OCI-LY3 (cell line): Measurements from ENCODE around the gene TANGO2.

Experiments used
- H2AFZ ChIP-seq: fragments of 200-600, 300-600 bp; shearing (Covaris generic); 2 replicates; pipeline ENCODE4 v1.6.0; 2014; ENCODE audit warnings: antibody characterized with exemption, low read depth, low read length
- H3K27ac ChIP-seq: fragments of 200-600, 300-600 bp; sonication (generic); 2 replicates; pipeline ENCODE4 v1.5.1; 2014; ENCODE audit warnings: mild to moderate bottlenecking, low read length, moderate library complexity, mixed read lengths
- H3K27me3 ChIP-seq: fragments of 200-600, 300-600 bp; sonication (generic); 2 replicates; pipeline ENCODE4 v1.6.1; 2014; ENCODE audit warnings: low read depth, low read length, mixed read lengths
- H3K36me3 ChIP-seq: fragments of 200-600, 300-600 bp; sonication (generic); replicated peaks from 2 replicates; pipeline ENCODE3; 2014; ENCODE audit warnings: low read depth, low read length, mixed read lengths
- H3K4me1 ChIP-seq: fragments of 300-600, 200-600 bp; sonication (generic); 2 replicates; pipeline ENCODE4 v1.6.1; 2014; ENCODE audit warnings: low read length, mixed read lengths
- H3K4me2 ChIP-seq: fragments of 200-600, 300-600 bp; sonication (generic); 2 replicates; pipeline ENCODE4 v1.6.1; 2014; ENCODE audit warnings: low read length, mixed read lengths
- H3K4me3 ChIP-seq: fragments of 300-600, 200-600 bp; sonication (generic); 2 replicates; pipeline ENCODE4 v1.5.1; 2014; ENCODE audit warnings: antibody characterized with exemption, mild to moderate bottlenecking, low read length, moderate library complexity
- H3K79me2 ChIP-seq: fragments of 300-600, 200-600 bp; shearing (Covaris generic); 2 replicates; pipeline ENCODE4 v1.6.1; 2014; ENCODE audit warnings: mild to moderate bottlenecking, low read length, mixed read lengths
- H3K9ac ChIP-seq: fragments of 300-600, 200-600 bp; shearing (Covaris generic); 2 replicates; pipeline ENCODE4 v1.6.0; 2014; ENCODE audit warnings: mild to moderate bottlenecking, low read length, moderate library complexity
- H3K9me3 ChIP-seq: fragments of 200-600, 300-600 bp; shearing (Covaris generic); 2 replicates; pipeline ENCODE4 v1.6.1; 2014; ENCODE audit warnings: low read length, mixed read lengths; ENCODE audit not compliant: insufficient read depth
- H4K20me1 ChIP-seq: fragments of 200-600, 300-600 bp; sonication (generic); 2 replicates; pipeline ENCODE4 v1.6.1; 2016; ENCODE audit warnings: low read length, mixed read lengths; ENCODE audit not compliant: insufficient read depth
- CTCF ChIP-seq: fragments of 200-600, 300-600 bp; sonication (generic); IDR thresholded peaks from 2 replicates; pipeline ENCODE4 v1.5.1; 2014; ENCODE audit warnings: antibody characterized with exemption, low read length, low read depth
- EZH2phosphoT487 ChIP-seq: fragments of 200-600 bp; shearing (Covaris generic); IDR thresholded peaks from 2 replicates; pipeline ENCODE4 v1.6.1; 2018; ENCODE audit warnings: antibody characterized with exemption, mixed run types, low read depth

The TANGO2 gene

GRCh38 chr22:19972652-19973550, 48.0 kb upstream of the TANGO2 start:
- Histone ChIP-seq H4K20me1 (0 out of 2 replicates have a peak, but pooled peaks cover 1% of the 10 kb centered on the region), H3K4me2 (no peak overlapping the region), H3K9me3 (no peaks in the 10 kb centered on the region), H3K27ac (no peak overlapping the region), H3K27me3 (no peaks in the 10 kb centered on the region), H2AFZ (no peak overlapping the region), H3K4me1 (peaks cover 3% of the 10 kb centered on the region; the same call in 1 of the 2 replicates), H3K9ac (no peak overlapping the region), H3K4me3 (no peak overlapping the region), H3K36me3 (no peaks in the 10 kb centered on the region), H3K79me2 (no peaks in the 10 kb centered on the region)
- TF ChIP-seq CTCF, result no peak
- TF ChIP-seq EZH2phosphoT487, result no peak

GRCh38 chr22:19973551-19974267, 47.2 kb upstream of the TANGO2 start:
- H3K9ac ChIP-seq, result no peak overlapping the region

GRCh38 chr22:19974268-19974861, 46.5 kb upstream of the TANGO2 start:
- no peak overlapping the region for H3K27ac ChIP-seq
- TF ChIP-seq EZH2phosphoT487 (no peak), CTCF (no peak)
- H3K4me1 ChIP-seq, result peaks cover 3% of the 10 kb centered on the region; the same call in 1 of the 2 replicates
- no peaks in the 10 kb centered on the region for H3K27me3 ChIP-seq
- no peaks in the 10 kb centered on the region for H3K79me2 ChIP-seq
- H3K4me3 ChIP-seq, result no peak overlapping the region
- no peak overlapping the region for H2AFZ ChIP-seq
- no peak overlapping the region for H3K9ac ChIP-seq
- H4K20me1 ChIP-seq, result no peaks in the 10 kb centered on the region
- no peak overlapping the region for H3K4me2 ChIP-seq
- no peaks in the 10 kb centered on the region for H3K36me3 ChIP-seq
- H3K9me3 ChIP-seq, result no peaks in the 10 kb centered on the region

More at GRCh38 chr22:19973551-19974267, 47.2 kb upstream of the TANGO2 start:
- no peak overlapping the region for H3K4me2 ChIP-seq
- no peak overlapping the region for H3K4me3 ChIP-seq
- H3K79me2 ChIP-seq, result no peaks in the 10 kb centered on the region
- H3K27ac ChIP-seq, result no peak overlapping the region
- H4K20me1 ChIP-seq, result no peaks in the 10 kb centered on the region
- no peaks in the 10 kb centered on the region for H3K36me3 ChIP-seq
- H3K4me1 ChIP-seq, result peaks cover 3% of the 10 kb centered on the region; the same call in 1 of the 2 replicates
- TF ChIP-seq EZH2phosphoT487 (no peak), CTCF (no peak)
- no peaks in the 10 kb centered on the region for H3K27me3 ChIP-seq
- no peak overlapping the region for H2AFZ ChIP-seq
- no peaks in the 10 kb centered on the region for H3K9me3 ChIP-seq
